HUES6 (cell line): ENCODE results near the gene HIVEP3.

Experiments
- H3K27ac ChIP-seq: 2 replicates; pipeline ENCODE4 v1.7.0; 2013; ENCODE audit warnings: low read depth, mild to moderate bottlenecking, low read length, inconsistent platforms
- H3K27me3 ChIP-seq: 2 replicates; pipeline ENCODE4 v1.6.1; 2013; ENCODE audit warnings: low read length; ENCODE audit not compliant: control insufficient read depth, insufficient read depth
- H3K36me3 ChIP-seq: 2 replicates; pipeline ENCODE4 v1.6.1; 2013; ENCODE audit warnings: low read length; ENCODE audit not compliant: control insufficient read depth, insufficient read depth
- H3K4me1 ChIP-seq: 2 replicates; pipeline ENCODE4 v1.6.1; 2013; ENCODE audit warnings: low read length; ENCODE audit not compliant: control insufficient read depth, insufficient read depth
- H3K4me3 ChIP-seq: 2 replicates; pipeline ENCODE4 v1.5.1; 2013; ENCODE audit warnings: low read depth, low read length
- H3K9ac ChIP-seq: one replicate; pipeline ENCODE4 v1.6.1; 2013; ENCODE audit warnings: mild to moderate bottlenecking, low read length
- H3K9me3 ChIP-seq: 2 replicates; pipeline ENCODE4 v1.6.1; 2013; ENCODE audit warnings: low read depth, low read length; ENCODE audit not compliant: control insufficient read depth, insufficient read depth

HIVEP3 gene

GRCh38 chr1:41812051-41812450, 106.7 kb downstream of the HIVEP3 start:
- H3K36me3 ChIP-seq: no peaks in the 10 kb centered on the region
- no peak overlapping the region for H3K4me3 ChIP-seq
- no peak overlapping the region for H3K27ac ChIP-seq
- H3K9ac ChIP-seq: no peak overlapping the region
- peaks cover 5% of the 10 kb centered on the region; the same call in 1 of the 2 replicates for H3K4me1 ChIP-seq
- H3K27me3 ChIP-seq: no peaks in the 10 kb centered on the region
- H3K9me3 ChIP-seq: no peaks in the 10 kb centered on the region

GRCh38 chr1:41811051-41811795, 107.5 kb downstream of the HIVEP3 start:
- H3K4me3 ChIP-seq: no peak overlapping the region
- H3K9me3 ChIP-seq: no peaks in the 10 kb centered on the region
- no peak overlapping the region for H3K9ac ChIP-seq
- H3K27ac ChIP-seq: no peak overlapping the region
- peaks cover 8% of the 10 kb centered on the region; the same call in 1 of the 2 replicates for H3K4me1 ChIP-seq
- no peaks in the 10 kb centered on the region for H3K36me3 ChIP-seq
- H3K27me3 ChIP-seq: no peaks in the 10 kb centered on the region

- peaks cover 8% of the 10 kb centered on the region; the same call in 1 of the 2 replicates for H3K4me1 ChIP-seq
- H3K27me3 ChIP-seq: no peaks in the 10 kb centered on the region
- H3K27ac ChIP-seq: no peak overlapping the region
- H3K4me3 ChIP-seq: no peak overlapping the region
- H3K9ac ChIP-seq: no peak overlapping the region
- H3K9me3 ChIP-seq: no peaks in the 10 kb centered on the region
- no peaks in the 10 kb centered on the region for H3K36me3 ChIP-seq
These were observed 108.3 kb downstream of the HIVEP3 start for GRCh38 chr1:41810446-41810845.

- H3K9me3 ChIP-seq: no peaks in the 10 kb centered on the region
- no peak overlapping the region for H3K4me3 ChIP-seq
- H3K4me1 ChIP-seq: peaks cover 8% of the 10 kb centered on the region; the same call in 1 of the 2 replicates
- no peak overlapping the region for H3K9ac ChIP-seq
- H3K27me3 ChIP-seq: no peaks in the 10 kb centered on the region
- no peaks in the 10 kb centered on the region for H3K36me3 ChIP-seq
- no peak overlapping the region for H3K27ac ChIP-seq
These were observed 109.0 kb downstream of the HIVEP3 start for GRCh38 chr1:41809692-41810091.

DNA sequence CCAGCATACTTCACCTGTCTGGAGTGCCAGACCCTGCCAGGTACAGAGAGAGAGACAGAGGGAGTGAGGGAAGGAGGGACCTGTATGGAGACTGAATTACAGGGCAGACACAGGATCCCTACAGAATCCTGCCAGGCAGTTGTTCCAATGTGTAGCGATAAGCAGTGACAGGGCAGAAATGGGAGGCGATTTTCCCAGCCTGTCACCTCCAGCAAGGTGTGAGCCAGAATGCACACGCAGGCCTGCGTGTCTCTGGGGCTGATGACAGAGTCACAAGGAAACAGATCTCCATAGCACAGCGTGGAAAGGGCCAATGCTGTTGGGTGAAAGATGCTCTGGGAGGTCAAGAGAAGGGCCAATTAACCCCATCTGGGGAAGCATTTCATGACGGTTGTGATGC, 111.3 kb downstream of the HIVEP3 start:
- Histone ChIP-seq H3K36me3 (no peaks in the 10 kb centered on the region), H3K4me1 (peaks cover 8% of the 10 kb centered on the region; the same call in 1 of the 2 replicates), H3K9me3 (no peaks in the 10 kb centered on the region), H3K9ac (no peak overlapping the region), H3K27ac (no peak overlapping the region), H3K27me3 (no peaks in the 10 kb centered on the region), H3K4me3 (no peak overlapping the region)

GRCh38 chr1:41806472-41807155, 112.1 kb downstream of the HIVEP3 start:
- Histone ChIP-seq H3K27ac (no peak overlapping the region), H3K9me3 (no peaks in the 10 kb centered on the region), H3K36me3 (no peaks in the 10 kb centered on the region), H3K27me3 (no peaks in the 10 kb centered on the region), H3K4me3 (no peak overlapping the region), H3K9ac (no peak overlapping the region), H3K4me1 (peaks cover 8% of the 10 kb centered on the region; the same call in 1 of the 2 replicates)

- Histone ChIP-seq H3K4me1 (peaks cover 8% of the 10 kb centered on the region; the same call in 1 of the 2 replicates), H3K9ac (no peak overlapping the region), H3K9me3 (no peaks in the 10 kb centered on the region), H3K4me3 (no peak overlapping the region), H3K36me3 (no peaks in the 10 kb centered on the region), H3K27me3 (no peaks in the 10 kb centered on the region), H3K27ac (no peak overlapping the region)
These were observed 112.8 kb downstream of the HIVEP3 start for GRCh38 chr1:41805771-41806471.

DNA sequence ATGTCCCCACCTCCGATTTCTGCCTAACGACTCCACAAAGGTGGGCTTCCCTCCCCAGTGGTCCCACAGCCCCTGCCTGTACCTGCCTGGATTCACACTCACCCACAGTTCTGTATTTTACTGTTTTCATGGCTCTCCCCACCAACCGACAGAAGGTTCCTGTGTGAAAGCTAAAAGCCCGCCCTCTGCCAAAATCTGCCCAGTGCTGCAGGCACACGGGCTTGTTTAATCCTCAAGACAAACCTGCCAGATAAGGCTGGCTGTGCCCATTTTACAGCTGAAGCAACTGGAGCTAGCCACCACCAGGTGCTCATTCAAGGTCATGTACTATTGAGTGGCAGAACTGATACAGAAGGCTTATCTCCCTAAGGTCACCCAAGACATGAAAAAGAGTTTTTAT, 114.5 kb downstream of the HIVEP3 start:
- H3K9me3 ChIP-seq: no peaks in the 10 kb centered on the region
- no peaks in the 10 kb centered on the region for H3K27me3 ChIP-seq
- no peak overlapping the region for H3K4me3 ChIP-seq
- H3K36me3 ChIP-seq: no peaks in the 10 kb centered on the region
- H3K9ac ChIP-seq: no peak overlapping the region
- no peak overlapping the region for H3K27ac ChIP-seq
- peaks cover 8% of the 10 kb centered on the region; the same call in 1 of the 2 replicates for H3K4me1 ChIP-seq

- Histone ChIP-seq H3K36me3 (no peaks in the 10 kb centered on the region), H3K9ac (no peak overlapping the region), H3K4me1 (peaks cover 8% of the 10 kb centered on the region; the same call in 1 of the 2 replicates), H3K27ac (no peak overlapping the region), H3K9me3 (no peaks in the 10 kb centered on the region), H3K4me3 (no peak overlapping the region), H3K27me3 (no peaks in the 10 kb centered on the region)
These were observed 115.1 kb downstream of the HIVEP3 start for GRCh38 chr1:41803656-41804055.

DNA sequence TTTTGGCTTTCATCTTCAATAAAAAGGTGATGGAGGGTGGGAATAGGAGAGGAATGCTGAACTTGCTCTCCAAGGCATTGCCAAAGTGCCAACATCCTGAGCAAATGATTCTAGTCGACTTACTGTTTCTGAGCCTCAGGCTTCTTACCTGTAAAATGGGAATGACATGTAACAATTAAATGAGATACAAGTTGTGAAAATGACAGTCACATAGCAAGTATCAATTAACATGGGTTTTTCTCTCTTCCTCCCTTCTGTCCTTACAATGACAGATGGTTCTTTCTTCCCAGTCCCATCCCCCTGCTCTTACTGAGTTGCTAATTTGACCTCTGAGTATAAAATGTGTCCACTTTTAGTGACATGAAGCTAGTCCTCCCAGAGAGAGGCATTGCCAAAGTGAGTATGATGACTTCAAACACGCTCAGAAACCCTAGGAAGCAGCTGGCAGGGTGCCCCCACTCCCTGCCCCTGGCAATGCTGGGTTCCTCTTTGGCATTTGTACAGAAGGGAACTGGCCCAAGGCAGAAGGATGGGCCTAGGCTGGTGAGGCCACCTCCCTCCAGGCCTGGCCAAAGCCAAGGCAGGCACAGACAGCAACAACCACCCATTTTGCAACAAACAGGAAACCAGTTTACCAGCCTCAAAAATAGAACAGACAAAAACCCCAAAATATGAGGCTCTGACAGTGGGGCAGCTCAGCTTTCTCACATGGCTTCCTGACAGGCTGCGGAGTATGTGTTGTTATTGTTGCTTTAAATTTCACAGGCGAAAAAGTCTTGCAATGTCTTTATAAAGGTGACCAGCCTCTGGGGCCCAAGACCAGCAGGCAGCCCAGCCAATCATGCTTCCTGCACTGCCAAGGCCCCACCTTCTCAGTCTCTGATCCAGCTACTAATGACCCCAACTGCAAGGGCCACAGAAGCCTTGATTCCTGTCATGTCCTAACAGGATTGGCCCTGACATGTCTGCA, 115.9 kb downstream of the HIVEP3 start:
- no peak overlapping the region for H3K4me3 ChIP-seq
- H3K4me1 ChIP-seq: peaks cover 8% of the 10 kb centered on the region; the same call in 1 of the 2 replicates
- H3K9ac ChIP-seq: no peak overlapping the region
- no peaks in the 10 kb centered on the region for H3K27me3 ChIP-seq
- no peaks in the 10 kb centered on the region for H3K36me3 ChIP-seq
- no peak overlapping the region for H3K27ac ChIP-seq
- H3K9me3 ChIP-seq: no peaks in the 10 kb centered on the region
